Stimulated activated CD8-positive, alpha-beta memory T cell treated with anti-CD3 and anti-CD28 coated beads, Interleukin-12 subunit alpha, Interleukin-12 subunit beta, amount 100 ng/mL, for 1 hour (primary cell): ENCODE data around the gene GJC1.
"Not testable (repeated sequence)": the region's sequence is repeated elsewhere in the genome, so short reads cannot be mapped to it uniquely, and the experiment has no call there.

Experiments
- DNase-seq: peaks from one replicate; pipeline ENCODE4 v3.0.0-alpha.2; 2020; ENCODE audit warnings: low read depth

The GJC1 gene

DNA sequence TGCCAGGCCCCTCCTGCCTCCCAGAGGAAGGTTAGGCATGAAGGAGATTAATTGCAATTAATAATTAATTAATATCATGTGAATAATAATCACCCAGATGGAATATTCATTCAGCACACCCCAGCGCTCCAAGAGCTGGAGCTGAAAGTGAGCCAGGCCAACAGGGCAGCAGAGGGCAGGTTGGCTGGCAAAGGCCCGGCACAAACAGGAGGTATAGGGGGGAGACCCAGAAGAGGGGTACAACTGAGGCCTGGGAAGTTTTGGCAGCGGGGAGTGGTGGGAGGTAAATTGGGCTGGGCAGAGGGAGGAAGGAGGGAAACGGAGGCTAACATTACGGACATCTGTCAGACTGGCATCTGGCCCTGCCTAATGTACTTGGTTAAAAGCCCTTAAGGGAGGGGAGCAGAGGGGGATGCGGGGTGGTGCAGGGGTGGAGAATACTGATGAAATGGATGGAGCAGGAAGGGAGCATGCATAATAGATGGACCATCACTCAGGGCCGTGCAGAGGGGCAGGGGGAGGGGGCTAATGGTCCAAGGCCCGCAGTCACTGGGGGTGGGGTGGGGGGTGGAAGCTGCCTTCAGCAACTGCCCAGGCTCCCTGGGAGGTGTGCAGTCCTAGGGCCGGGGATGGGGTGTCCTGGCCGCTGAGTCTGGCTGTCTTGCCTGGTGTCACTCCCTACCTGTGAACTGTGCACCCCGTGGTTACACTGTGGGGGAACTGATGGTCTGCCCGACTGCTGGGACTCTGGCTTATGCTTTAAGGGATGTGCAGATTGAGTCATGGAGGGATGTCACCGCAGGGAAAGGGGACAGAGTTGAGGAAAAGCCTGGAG is 69.4 kb downstream of the GJC1 start:
- DNase-seq, result no peak

DNA sequence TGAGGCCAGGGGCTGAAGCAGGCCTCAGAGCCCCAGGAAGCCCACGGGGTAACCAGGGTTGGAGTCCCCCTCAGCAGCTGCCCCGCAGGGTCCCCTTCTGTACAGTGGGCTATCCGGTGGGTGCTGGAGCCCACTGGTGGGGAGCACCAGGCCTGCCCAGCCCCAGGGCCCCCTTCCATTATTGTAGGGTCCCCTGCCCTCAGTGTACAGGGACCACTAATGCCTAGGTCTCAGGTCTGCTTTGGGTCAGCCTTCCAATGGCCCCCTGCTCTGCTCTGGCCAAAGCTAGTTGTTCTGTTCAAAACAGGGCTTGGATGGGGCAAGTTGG is 70.2 kb downstream of the GJC1 start:
- no peak for DNase-seq

DNA sequence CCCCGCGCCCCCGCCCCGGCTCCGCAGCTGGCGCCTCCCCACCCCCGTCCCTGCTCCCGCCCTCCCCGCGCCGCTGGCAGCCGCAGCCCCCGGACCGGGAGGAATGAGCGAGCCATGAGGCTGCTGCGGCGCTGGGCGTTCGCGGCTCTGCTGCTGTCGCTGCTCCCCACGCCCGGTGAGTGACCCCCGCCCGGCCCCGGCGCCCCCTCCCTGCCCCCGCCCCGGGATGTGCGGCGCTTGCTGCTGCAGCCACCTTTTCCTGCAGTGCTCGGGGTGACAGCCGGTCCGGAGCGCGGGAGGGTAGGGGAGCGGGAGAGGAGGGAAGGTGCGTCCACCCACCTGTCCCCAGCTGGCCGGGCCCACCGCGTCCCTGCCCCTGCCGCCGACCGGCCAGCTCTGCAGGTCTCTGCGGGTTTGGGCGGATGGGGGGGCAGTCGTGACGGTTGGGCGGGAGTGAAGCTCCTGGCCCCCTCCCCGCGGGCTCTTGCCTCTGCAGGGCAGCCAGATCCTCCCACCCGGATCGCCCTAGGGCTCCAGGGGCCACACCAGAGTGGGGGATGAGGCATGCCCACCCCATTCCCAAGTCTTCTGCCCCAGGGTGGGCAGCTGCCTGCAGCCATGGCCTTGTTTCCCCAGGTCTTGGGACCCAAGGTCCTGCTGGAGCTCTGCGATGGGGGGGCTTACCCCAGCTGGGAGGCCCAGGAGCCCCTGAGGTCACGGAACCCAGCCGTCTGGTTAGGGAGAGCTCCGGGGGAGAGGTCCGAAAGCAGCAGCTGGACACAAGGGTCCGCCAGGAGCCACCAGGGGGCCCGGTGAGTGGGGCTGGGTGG is 70.8 kb downstream of the GJC1 start:
- DNase-seq, result no peak

DNA sequence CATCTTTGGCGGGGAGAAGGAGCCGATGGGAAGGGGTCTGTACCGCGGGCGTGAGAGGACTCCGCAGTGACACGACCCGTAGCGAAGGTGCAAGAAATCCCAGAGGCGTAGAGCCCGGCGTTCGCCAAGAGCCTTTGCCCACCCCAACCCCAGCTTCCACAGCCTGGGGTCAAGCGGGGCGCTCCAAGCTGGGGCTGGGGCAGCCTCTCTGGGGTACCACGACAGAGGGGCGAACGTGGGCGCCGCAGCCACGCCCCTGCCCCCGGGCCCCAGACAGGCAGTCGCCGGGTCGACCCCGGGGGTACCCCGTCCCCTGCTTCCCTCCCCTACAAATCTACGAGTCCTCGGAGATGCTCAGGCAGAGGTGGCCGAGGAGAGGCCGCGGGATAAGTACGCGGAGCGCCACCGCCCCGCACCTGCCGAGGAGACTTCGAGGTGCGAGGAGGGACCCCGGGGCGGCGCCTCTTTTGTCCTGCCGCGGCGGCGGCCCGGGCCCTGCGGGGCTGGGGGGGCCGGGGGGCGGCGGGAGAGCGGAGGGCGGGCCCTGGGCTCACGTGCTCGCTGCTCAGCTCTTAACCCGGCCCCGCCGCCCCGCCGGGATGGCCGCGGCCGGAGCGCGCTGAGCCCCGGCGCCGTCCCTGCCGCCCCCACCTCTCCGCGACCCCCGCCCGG is 71.5 kb downstream of the GJC1 start, which contains the start of gene ADAM11:
ADAM11 (plus strand) TSS at position 575 of the 672 bp plus-strand sequence. CDS start 212 bp downstream, outside the sequence.
- no peak for DNase-seq

DNA sequence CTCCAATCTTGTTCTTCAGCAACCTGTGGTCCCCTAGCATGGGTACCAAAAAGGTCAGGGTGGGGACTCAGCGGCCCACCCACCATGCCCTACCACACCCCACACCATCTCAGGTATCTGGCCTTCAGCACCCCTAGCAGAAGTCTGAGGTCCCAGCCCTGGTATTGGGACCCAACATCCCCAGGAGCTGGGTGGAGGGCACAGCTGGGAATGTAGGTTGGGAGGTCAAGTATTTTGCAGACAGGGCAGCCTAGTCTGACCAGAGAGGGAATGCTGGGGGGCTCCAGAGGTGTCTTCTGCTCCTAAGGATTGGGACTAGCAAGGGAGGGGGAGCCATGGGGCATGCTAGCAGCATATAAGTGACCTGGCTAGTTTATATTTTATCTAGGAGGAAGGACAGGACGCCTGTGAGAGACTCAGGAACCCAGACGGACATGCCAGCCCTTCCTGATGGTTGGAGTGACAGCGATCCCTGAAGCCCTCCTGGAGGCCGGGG is 72.1 kb downstream of the GJC1 start:
- no peak for DNase-seq

DNA sequence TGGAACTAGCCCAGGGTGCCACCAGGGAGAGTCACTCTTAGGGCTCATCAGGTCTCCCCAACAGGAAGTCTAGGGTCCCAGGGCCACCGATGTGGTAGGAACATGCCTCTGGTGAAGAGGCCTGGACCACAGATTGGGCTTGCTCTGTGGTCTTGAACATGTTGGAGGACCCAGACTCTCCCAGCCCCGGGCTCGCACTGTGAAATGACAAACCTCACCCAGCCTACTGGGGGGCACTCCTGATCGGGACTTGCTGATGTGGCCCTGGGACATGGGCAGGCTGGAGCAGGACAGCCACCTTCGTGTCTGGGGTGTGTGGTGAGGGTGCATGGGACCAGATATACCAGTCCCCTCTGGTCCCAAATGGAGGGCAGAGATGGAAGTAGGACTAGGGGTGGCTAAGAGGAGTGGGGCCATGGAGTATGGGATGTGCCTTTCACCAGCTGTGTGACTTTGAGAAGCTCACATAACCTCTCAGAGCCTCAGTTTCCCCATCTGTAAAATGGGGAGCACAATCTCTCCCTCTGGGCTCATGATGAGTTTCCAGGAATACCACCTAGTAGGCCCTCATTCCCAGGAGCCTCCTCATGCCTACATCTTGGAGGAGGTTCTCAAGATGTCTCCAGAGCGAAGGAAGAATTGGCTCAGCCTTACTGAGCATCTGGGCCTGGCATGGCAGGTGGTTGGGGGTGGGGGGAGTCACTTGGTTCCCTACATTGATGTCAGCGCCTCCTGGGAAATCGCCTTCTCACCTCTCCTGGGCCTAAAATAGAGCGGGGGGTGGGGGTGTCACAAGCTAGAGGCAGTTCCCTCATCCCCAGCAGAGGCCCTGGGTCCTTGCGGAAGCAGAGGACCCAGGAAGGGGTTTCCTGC is 72.8 kb downstream of the GJC1 start:
- no peak for DNase-seq

DNA sequence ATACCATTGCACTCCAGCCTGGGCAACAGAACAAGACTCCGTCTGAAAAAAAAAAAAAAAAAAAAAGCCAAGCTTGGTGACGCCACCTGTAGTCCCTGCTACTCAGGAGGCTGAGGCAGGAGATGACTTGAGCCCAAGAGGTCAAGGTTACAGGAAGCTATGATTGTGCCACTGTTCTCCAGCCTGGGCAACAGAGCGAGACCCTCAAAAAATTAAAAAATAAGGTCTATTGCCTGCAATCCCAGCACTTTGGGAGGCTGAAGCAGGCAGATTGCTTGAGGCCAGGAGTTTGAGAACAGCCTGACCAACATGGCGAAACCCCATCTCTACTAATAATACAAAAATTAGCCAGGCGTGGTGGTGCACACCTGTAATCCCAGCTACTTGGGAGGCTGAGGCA is 74.9 kb downstream of the GJC1 start:
- not testable (repeated sequence) for DNase-seq

DNA sequence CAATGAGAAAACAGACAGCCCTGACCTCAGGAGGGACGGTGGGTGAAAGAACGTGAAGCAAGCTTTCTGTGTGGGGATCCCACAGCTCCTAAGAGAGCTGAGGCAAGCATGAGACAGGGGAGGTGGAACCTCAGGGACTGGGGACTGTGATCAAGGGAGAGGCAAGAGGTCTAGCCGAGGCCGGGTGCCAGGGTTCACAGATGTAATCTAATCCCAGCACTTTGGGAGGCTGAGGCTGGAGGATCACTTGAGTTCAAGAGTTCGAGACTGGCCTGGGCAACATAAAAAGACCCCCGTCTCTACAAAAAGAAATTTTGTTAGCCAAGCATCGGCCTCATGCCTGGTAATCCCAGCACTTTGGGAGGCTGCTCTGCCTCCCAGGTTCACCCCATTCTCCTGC is 75.8 kb downstream of the GJC1 start:
- no peak for DNase-seq

DNA sequence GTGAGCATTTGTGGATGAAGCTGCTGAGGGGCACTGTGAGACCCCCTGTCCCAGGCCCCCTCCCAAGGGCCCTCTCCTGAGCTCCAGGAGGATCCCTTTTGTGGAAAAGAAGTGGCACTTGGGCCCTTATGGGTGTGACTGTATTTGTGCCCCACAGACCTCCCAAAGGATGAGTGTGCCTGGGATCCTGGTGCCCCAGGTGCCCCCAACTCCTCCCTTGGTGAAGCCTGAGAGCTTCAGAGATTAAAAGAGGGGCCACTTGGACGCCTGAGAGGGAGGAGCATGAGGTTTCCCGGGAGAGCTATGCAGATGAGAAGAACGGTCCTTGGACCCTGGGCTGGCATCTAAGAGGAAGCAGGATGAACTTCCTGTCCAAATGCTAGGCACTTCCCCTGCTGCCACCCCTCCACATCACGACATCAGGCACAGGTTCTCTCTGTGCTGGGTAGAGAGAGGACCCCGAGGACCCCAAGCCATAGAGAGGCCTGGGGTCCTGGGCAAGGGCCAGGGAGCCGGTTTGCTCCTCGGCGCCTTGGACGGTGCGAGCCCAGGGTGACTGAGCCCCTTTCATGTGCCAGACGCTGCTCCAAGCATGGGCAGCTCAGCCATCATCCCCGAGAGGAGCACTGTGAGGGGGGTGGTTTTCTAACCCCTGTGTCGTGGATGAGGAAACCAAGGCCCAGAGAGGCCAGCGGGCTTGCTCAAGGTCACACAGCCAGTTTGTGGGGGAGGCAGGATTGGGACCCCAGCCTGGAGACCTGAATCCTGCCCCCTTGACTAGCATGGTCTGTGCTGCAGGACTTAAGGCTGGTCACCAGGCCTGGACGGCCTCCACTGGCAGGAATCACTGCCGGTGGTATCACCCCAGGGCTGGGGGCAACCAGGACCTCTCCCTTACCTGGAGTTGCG is 76.9 kb downstream of the GJC1 start:
- DNase-seq, result no peak

DNA sequence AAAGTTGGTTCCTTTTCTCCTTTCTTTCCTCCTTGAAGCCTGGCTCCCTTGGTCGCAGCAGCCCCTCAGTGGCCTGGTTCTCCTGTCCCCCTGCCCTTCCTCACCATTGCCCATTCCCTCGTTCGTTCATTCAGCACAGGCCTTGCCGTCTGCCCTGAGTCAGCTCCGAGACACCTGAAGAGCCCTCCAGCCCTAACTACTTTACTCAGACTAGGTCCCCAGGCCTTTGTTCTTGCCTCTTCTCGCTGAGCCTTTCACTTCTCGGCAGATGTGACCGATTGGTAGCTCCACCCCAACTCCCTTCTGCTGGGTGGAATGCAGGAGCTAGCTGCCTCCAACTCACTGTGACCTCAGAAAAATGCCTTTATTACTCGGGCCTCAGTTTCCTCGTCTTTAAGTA is 78.3 kb downstream of the GJC1 start:
- DNase-seq, result no peak

DNA sequence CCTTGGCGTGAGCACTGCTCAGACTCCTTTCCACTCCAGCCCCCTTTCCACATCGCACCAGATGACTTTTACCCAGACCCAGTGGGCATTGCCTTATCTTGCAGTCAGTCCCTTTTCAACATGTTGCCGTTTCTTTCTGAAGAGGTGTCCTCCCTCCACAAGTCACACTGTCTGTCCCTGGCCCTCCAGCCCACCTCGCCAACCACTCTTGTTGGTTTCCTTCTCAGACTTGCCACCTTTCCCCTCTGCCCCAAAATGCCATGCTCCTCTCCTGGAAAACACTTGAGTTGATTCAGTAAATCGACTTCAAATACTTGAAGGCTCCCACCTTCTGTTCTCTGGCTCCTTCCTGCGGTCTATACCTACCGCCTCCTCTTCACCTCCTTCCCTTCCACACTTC is 78.8 kb downstream of the GJC1 start:
- DNase-seq, result no peak

DNA sequence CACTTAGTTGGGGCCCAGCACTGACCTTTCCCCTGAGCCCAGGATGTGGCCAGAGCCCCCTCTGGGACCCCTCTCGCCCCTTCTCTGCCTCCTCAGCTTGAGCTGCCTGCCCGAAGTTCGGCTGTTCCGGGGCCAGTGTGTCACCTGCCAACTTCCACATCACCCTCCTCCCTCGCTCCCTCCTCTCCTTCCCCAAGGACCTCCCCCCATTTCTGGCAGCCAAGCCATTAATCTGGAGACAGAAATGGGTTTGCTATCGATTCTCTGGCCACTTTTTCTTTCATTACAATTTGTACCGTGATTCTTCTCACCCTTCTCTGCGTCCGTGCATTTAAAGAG is 80.1 kb downstream of the GJC1 start:
- no peak for DNase-seq

DNA sequence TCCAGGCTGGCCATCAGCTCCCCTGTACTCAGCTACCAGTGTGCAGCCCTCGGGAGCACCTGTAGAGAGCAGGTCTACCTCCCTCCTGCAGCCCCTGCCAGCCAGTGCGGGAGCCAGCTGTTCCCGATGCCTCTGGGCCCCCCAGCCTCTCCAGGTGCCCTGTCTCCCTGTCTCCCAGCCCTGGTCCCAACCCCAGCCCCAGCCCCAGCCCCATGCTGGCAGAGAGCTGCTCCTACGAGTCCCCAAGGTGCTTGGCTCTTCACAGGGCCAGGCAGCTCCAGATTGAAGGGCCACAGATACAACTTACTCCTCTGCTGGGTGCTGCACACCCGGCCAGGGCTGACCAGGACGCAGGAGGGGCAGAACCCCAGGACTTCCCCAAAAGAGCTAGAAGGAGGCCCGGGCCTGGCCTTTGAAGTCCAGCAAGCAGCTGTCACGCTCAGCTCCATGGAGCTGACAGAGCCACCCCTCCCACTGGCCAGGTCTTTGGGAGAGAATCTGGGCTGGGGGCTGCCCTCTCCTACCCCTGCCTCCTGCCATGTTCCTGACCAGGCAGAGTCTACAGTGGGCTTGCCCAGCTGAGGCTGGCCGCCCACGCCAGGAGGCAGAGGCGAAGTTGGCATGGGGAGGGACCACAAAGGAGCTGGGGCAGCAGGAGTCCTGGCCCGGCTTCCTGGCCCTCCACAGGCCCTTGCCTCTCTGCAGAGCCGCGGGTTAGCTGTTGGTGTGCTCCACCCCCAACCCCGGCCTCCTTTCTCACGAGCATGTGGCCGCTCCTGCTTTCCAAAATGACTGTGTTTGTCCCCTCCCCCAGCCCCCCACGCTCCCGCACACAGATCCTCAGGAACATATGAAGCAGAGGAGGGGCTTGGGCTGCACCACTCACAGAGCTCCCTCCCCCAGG is 80.8 kb downstream of the GJC1 start:
- no peak for DNase-seq
